GM19043 (cell line): ENCODE data around the gene MTMR3.

Source experiments
- ATAC-seq: cut with Tn5 transposase; IDR thresholded peaks from one replicate; pipeline ENCODE4 v1.9.1; 2021; ENCODE audit warnings: low read depth; ENCODE audit not compliant: unreplicated experiment

MTMR3 gene

DNA sequence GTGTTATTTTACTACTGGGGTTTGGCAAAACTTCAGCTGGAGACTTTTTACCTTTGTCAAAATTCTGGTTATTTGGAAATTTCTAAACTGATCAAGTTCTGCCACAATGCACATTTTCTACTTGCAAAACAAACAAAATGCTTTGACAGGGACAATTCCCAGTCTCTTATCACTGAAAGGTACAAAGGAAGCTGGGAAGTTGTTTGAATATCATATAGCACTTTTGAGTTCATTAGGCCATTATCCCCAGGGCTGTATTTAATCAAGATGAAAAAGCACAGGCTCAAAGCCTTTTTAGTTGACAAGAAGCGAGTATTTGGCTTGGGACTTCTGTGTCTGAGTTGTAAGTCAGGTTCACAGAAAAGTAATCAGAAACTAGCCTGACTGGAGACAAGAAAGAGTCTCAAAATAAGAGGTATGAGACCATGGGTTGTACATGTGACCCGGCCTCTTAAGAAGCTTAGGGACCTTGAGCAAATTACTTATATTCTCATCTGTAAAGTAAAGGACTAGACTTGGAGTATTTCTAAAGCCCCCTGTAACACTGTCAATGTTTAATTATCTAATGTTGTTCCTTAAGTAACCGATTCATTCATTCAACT is 194.4 kb downstream of the MTMR3 start:
- no peak for ATAC-seq

DNA sequence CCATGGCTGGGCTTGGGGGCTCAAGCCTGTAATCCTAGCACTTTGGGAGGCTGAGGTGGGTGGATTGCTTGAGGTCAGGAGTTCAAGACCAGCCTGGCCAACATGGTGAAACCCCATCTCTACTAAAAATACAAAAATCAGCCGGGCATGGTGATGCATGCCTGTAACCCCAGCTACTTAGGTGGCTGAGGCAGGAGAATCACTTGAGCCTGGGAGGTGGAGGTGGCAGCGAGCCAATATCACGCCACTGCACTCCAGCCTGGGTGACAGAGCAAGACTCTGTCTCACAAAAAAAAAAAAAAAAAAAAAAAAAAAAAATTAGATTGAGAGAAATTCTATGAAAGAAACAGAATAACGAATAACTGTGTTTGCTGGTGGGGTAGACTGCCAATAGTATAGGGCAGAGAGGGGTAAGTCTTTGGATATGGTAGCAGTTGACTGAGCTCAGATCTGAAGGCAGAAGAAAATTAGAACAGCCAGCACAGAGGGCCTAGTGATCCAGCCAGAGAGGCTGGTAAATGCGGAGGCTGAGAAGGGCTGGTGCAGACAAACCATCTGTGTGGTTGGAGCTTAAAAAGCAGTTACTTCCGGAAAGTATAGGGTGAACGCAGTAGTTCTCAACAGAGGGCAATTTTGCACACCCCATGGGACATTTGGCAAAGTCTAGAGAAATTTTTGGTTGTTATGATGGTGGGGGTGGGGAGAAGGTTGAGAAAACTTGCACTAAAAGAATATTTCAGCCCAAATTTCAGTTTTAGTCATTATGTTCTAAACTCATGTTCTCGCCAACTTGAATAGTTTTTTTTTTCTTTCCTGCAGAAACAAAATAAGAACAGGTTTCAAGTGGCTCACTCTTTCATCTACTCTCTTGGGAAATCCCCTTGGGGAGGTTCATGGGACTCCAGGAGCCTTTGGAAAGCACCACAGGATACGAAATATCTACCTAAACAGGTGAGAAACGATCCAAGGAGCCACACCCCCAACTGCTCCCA is 195.6 kb downstream of the MTMR3 start:
- ATAC-seq: no peak

DNA sequence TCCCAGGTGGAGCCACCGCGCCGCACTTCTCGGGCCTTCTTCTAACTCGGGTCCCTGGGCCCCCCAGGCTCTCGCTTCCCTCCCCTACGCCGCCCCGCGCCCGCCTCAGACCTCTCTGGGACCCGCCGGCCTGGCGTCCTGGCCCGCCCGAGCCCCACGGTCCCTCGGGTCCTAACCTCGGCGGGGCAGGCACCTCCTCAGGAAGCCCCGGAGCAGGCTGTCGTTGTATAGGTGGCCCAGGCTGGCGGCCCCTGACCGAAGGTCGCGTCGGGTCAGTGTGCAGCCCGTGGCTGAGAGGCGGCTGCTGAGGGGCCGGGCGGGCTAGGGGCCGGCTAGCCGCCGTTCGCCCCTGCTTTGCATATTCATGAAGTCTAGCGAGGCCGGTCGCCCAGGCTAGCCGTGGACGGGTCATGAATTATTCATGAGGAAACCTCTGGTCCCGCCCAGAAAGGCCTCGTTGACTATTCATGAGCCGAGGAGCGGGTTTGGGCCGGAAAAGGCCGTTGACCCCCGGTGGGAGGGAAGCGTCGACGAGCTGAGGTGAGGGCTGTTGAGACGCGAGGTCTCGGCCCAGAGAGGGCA is 197.1 kb downstream of the MTMR3 start, which contains the start of gene HORMAD2:
HORMAD2 (plus strand) TSS at position 513 of the 582 bp plus-strand sequence. CDS start 13,489 bp downstream, outside the sequence.
- no peak for ATAC-seq
